Uterus (tissue), 4 donors: Measurements from ENCODE around the gene DHRS12. TPM values are rescaled to one million over a fixed set of nuclear protein-coding genes. Genes with fewer than 3 reads are reported as not detected.

Experiments
- DNase-seq, 2 donors: peaks; one replicate each; pipeline ENCODE4 v3.0.0-alpha.2; 2019 to 2020
- H3K27ac ChIP-seq, 2 donors: fragments of 200-600 bp; sonication (generic); 1 replicate in 1 of 2; 2 replicates in 1 of 2; pipeline ENCODE4 v1.5.1; 2016 to 2018
- H3K27me3 ChIP-seq, 2 donors: fragments of 200-600 bp; sonication (generic); one replicate each; pipeline ENCODE4 v1.5.1; 2018 to 2019; ENCODE audit warnings: control low read depth in 1 of 2
- H3K36me3 ChIP-seq, 2 donors: fragments of 200-600 bp; sonication (generic); one replicate each; pipeline ENCODE4 v1.5.1; 2019; ENCODE audit warnings: control low read depth in 1 of 2
- H3K4me1 ChIP-seq, 2 donors: fragments of 200-600 bp; sonication (generic); one replicate each; pipeline ENCODE4 v1.5.1; 2018 to 2019; ENCODE audit warnings: control low read depth in 1 of 2
- H3K4me3 ChIP-seq, 2 donors: fragments of 200-600 bp; sonication (generic); 1 replicate in 1 of 2; 2 replicates in 1 of 2; pipeline ENCODE4 v1.5.1; 2018 to 2019; ENCODE audit warnings: mild to moderate bottlenecking in 1 of 2
- H3K9me3 ChIP-seq, 2 donors: fragments of 200-600 bp; sonication (generic); one replicate each; pipeline ENCODE4 v1.5.1; 2019; ENCODE audit warnings: control low read depth in 1 of 2
- CTCF ChIP-seq, 4 experiments: fragments of 200-600 bp in 2 of 4; fragments of 450-650 bp in 2 of 4; sonication (generic) in 2 of 4; IDR thresholded peaks; one replicate each; pipeline ENCODE4 v1.5.1; 2016 to 2019; ENCODE audit warnings: antibody characterized with exemption in 4 of 4, mild to moderate bottlenecking in 2 of 4, moderate library complexity in 1 of 4
- POLR2A ChIP-seq, 2 donors: fragments of 450-650 bp; IDR thresholded peaks; one replicate each; pipeline ENCODE4 v1.6.1; 2016; ENCODE audit warnings: antibody characterized with exemption in 2 of 2, mild to moderate bottlenecking in 1 of 2, moderate library complexity in 1 of 2
- intact Hi-C: fragments of 100-400 bp; cut with DNase I; formaldehyde crosslinking; loops from one replicate; pipeline ENCODE4 v1.15.1; 2023; ENCODE audit warnings: low total_unique reads
- total RNA-seq, 4 donors: library from RNA; depleted of rRNA in 3 of 4; stranded (reverse); fragments of >200 nt in 3 of 4; gene quantifications; one replicate each; pipeline versions ENCODE4 v1.1.0 to v1.2.4, GENCODE V29; 2014 to 2023
- donor health status: DM: yes; HTN: yes; CAD: no.

The DHRS12 gene
- total RNA-seq, 4 donors from 2014 or later = 5.4 to 18.8 (median 8.5) TPM

- Histone ChIP-seq H3K4me1 (peaks cover 0 to 8% of the 10 kb centered on the region in 2 donors), H3K27ac (peak overlapping the region in 1 of 2 donors; percentile 78), H3K4me3 (no peak overlapping the region), H3K27me3 (no peaks in the 10 kb centered on the region), H3K36me3 (no peaks in the 10 kb centered on the region), H3K9me3 (no peaks in the 10 kb centered on the region)
- no peak for TF ChIP-seq CTCF (IDR thresholded peaks at IDR 0.05)
- DNase-seq = no peak
- intact Hi-C loops = no loop called here
Observed at GRCh38 chr13:51783428-51784094, 20.4 kb downstream of the DHRS12 start.

- no peaks in the 10 kb centered on the region for H3K36me3 ChIP-seq
- intact Hi-C loops = no loop called here
- peaks cover 0 to 8% of the 10 kb centered on the region in 2 donors for H3K4me1 ChIP-seq
- no peaks in the 10 kb centered on the region for H3K27me3 ChIP-seq
- H3K9me3 ChIP-seq = no peaks in the 10 kb centered on the region
- TF ChIP-seq POLR2A (IDR thresholded peaks at IDR 0.05) = no peak
- no peak overlapping the region for H3K27ac ChIP-seq
- DNase-seq = no peak
- no peak overlapping the region for H3K4me3 ChIP-seq
Observed at GRCh38 chr13:51782026-51782710, 21.8 kb downstream of the DHRS12 start.

- no peak for DNase-seq
- peaks cover 0 to 2% of the 10 kb centered on the region in 2 donors for H3K4me1 ChIP-seq
- intact Hi-C loops = no loop called here
- no peaks in the 10 kb centered on the region for H3K9me3 ChIP-seq
- H3K36me3 ChIP-seq = no peaks in the 10 kb centered on the region
- TF ChIP-seq POLR2A (IDR thresholded peaks at IDR 0.05) (no peak), CTCF (IDR thresholded peaks at IDR 0.05) (no peak)
- no peak overlapping the region for H3K4me3 ChIP-seq
- no peaks in the 10 kb centered on the region for H3K27me3 ChIP-seq
- H3K27ac ChIP-seq = no peak overlapping the region
Observed at GRCh38 chr13:51781246-51782022, 22.5 kb downstream of the DHRS12 start.

GRCh38 chr13:51780099-51780498 lies 23.9 kb downstream of the DHRS12 start:
- intact Hi-C loops = no loop called here
- Histone ChIP-seq H3K27ac (no peak overlapping the region), H3K27me3 (no peaks in the 10 kb centered on the region), H3K4me3 (no peak overlapping the region), H3K9me3 (no peaks in the 10 kb centered on the region), H3K36me3 (no peaks in the 10 kb centered on the region), H3K4me1 (no peaks in the 10 kb centered on the region)
- DNase-seq = peak in 1 of 2 donors; percentile 3
- TF ChIP-seq CTCF (IDR thresholded peaks at IDR 0.05) (no peak), POLR2A (IDR thresholded peaks at IDR 0.05) (no peak)

GRCh38 chr13:51778392-51778791 lies 25.6 kb downstream of the DHRS12 start:
- no peak for DNase-seq
- intact Hi-C loops = no loop called here
- Histone ChIP-seq H3K9me3 (no peaks in the 10 kb centered on the region), H3K36me3 (no peaks in the 10 kb centered on the region), H3K27me3 (no peaks in the 10 kb centered on the region), H3K4me3 (no peak overlapping the region), H3K4me1 (no peaks in the 10 kb centered on the region), H3K27ac (no peak overlapping the region)
- TF ChIP-seq CTCF (IDR thresholded peaks at IDR 0.05) (no peak), POLR2A (IDR thresholded peaks at IDR 0.05) (no peak)
